A673 (cell line): ENCODE results near the gene BABAM2. TPM values are rescaled to one million over a fixed set of nuclear protein-coding genes. Genes with fewer than 3 reads are reported as not detected.

Source experiments
- BruUV-seq: library from RNA; stranded (reverse); fragments of 400-500 nt; replicated peaks from 2 replicates; lab custom pipeline; 2021; lab: Mats Ljungman, UMichigan
- CTCF ChIA-PET: fragments of 300-600 bp; sonication (Branson Sonifier 250); formaldehyde crosslinking; loops from one replicate; lab custom pipeline; 2022; ENCODE audit warnings: antibody characterized with exemption; lab: Charles Lee
- POLR2A ChIA-PET: fragments of 300-600 bp; sonication (Branson Sonifier 250); formaldehyde crosslinking; loops from one replicate; lab custom pipeline; 2022; ENCODE audit warnings: antibody characterized with exemption; ENCODE audit not compliant: low non-redundant PET; lab: Charles Lee
- DNase-seq: peaks from one replicate; pipeline ENCODE4 v3.0.0-alpha.2; 2015; ENCODE audit warnings: low spot score
- H3K27ac ChIP-seq: fragments of 200-600 bp; sonication (generic); 2 replicates; pipeline ENCODE4 v1.5.1; 2016; ENCODE audit warnings: mixed run types, low read depth, mild to moderate bottlenecking, mixed read lengths, antibody characterized with exemption, low read length; ENCODE audit not compliant: poor library complexity, severe bottlenecking
- H3K27me3 ChIP-seq: fragments of 200-600 bp; sonication (generic); replicated peaks from 2 replicates; pipeline ENCODE4 v1.6.1; 2017; ENCODE audit warnings: mixed run types, low read depth, mild to moderate bottlenecking, mixed read lengths, antibody characterized with exemption, low read length; ENCODE audit not compliant: insufficient read depth, poor library complexity
- H3K36me3 ChIP-seq: fragments of 200-600 bp; sonication (generic); 2 replicates; pipeline ENCODE4 v1.6.1; 2016; ENCODE audit warnings: mixed run types, mild to moderate bottlenecking, mixed read lengths, antibody characterized with exemption, low read length; ENCODE audit not compliant: insufficient read depth, poor library complexity, severe bottlenecking
- H3K4me1 ChIP-seq: fragments of 200-600 bp; sonication (generic); 2 replicates; pipeline ENCODE4 v1.6.1; 2017; ENCODE audit warnings: mixed run types, mild to moderate bottlenecking, mixed read lengths, antibody characterized with exemption, low read length; ENCODE audit not compliant: insufficient read depth, poor library complexity, severe bottlenecking
- H3K4me3 ChIP-seq: fragments of 200-600 bp; sonication (generic); 2 replicates; pipeline ENCODE4 v1.5.1; 2016; ENCODE audit warnings: low read depth, mixed run types, mild to moderate bottlenecking, mixed read lengths, low read length; ENCODE audit not compliant: poor library complexity, severe bottlenecking
- H3K9me3 ChIP-seq: fragments of 200-600 bp; sonication (generic); 2 replicates; pipeline ENCODE4 v1.6.1; 2016; ENCODE audit warnings: mixed run types, low read depth, mild to moderate bottlenecking, mixed read lengths, antibody characterized with exemption, low read length; ENCODE audit not compliant: poor library complexity, severe bottlenecking
- EZH2 ChIP-seq: fragments of 200-600 bp; sonication (generic); IDR thresholded peaks from 2 replicates; pipeline ENCODE4 v1.6.1; 2017; ENCODE audit warnings: borderline replicate concordance, low read depth, mild to moderate bottlenecking, mixed read lengths, antibody characterized with exemption, low read length; ENCODE audit not compliant: poor library complexity, severe bottlenecking
- intact Hi-C: fragments of 100-400 bp; cut with micrococcal nuclease; formaldehyde crosslinking; loops from one replicate; pipeline ENCODE4 v1.10.0; 2022; ENCODE audit not compliant: unreplicated experiment
- total RNA-seq: library from RNA; stranded (reverse); gene quantifications from 2 replicates; pipeline ENCODE4 v1.2.3, GENCODE V29; 2021
- TF ChIP-seq, protein P1 (sequence below): fragments of 300-800, 200-600 bp; sonication (generic); conservative IDR thresholded peaks from 2 replicates; pipeline ENCODE4 v1.5.1; 2017; ENCODE audit warnings: low read depth, mild to moderate bottlenecking, antibody characterized with exemption, low read length, moderate library complexity, mixed read lengths

The BABAM2 gene
- total RNA-seq, 1 experiment from 2014 or later = 21.8 TPM

DNA sequence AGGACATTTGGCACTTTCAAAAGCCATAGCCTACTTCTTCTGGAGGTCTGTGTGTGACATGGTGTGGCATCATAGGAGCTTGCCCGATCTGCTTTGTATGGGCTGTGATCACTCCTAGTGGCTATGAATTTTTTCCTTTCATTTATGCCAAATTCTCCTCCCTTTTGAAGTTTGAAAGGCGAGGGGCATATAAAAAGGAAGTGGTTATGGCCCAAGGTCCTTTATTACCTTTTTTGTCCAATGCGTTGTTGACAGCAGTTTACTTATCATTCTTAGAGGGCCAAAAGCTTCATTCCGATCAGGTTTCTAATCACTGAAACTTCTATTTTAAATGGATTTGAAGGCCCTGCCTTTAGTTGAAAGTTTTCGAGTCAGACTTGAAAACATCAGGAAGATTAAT is 277.8 kb downstream of the BABAM2 start:
- H3K27me3 ChIP-seq = no peaks in the 10 kb centered on the region
- no peaks in the 10 kb centered on the region for H3K36me3 ChIP-seq
- TF ChIP-seq, protein P1, sequence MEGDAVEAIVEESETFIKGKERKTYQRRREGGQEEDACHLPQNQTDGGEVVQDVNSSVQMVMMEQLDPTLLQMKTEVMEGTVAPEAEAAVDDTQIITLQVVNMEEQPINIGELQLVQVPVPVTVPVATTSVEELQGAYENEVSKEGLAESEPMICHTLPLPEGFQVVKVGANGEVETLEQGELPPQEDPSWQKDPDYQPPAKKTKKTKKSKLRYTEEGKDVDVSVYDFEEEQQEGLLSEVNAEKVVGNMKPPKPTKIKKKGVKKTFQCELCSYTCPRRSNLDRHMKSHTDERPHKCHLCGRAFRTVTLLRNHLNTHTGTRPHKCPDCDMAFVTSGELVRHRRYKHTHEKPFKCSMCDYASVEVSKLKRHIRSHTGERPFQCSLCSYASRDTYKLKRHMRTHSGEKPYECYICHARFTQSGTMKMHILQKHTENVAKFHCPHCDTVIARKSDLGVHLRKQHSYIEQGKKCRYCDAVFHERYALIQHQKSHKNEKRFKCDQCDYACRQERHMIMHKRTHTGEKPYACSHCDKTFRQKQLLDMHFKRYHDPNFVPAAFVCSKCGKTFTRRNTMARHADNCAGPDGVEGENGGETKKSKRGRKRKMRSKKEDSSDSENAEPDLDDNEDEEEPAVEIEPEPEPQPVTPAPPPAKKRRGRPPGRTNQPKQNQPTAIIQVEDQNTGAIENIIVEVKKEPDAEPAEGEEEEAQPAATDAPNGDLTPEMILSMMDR = 0 out of 2 replicates have a peak, but pooled peaks have one; percentile 10
- TF ChIP-seq EZH2 = no peak
- no TSS peak for BruUV-seq
- no peaks in the 10 kb centered on the region for H3K9me3 ChIP-seq
- no peak overlapping the region for H3K27ac ChIP-seq
- ChIA-PET POLR2A (no interaction called here), CTCF (no interaction called here)
- intact Hi-C loops = no loop called here
- no peak for DNase-seq
- H3K4me3 ChIP-seq = no peak overlapping the region
- H3K4me1 ChIP-seq = no peaks in the 10 kb centered on the region

DNA sequence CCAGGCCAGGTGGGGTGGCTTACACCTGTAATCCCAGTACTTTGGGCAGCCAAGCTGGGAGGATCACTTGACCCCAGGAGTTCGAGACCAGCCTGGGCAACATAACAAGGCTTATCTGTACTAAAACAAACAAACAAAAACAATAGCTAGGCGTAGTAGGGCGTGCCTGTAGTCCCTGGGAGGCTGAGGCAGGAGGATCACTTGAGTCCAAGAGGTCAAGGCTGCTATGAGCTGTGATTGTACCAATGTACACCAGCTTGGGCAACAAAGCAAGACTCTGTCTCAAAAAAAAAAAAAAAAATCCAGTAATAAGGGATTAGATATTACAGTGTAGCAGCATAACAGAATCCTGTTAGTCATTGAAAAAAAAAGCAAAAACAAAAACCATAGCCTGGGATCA is 279.0 kb downstream of the BABAM2 start:
- CTCF ChIA-PET = no interaction called here
- no peaks in the 10 kb centered on the region for H3K4me1 ChIP-seq
- POLR2A ChIA-PET = no interaction called here

DNA sequence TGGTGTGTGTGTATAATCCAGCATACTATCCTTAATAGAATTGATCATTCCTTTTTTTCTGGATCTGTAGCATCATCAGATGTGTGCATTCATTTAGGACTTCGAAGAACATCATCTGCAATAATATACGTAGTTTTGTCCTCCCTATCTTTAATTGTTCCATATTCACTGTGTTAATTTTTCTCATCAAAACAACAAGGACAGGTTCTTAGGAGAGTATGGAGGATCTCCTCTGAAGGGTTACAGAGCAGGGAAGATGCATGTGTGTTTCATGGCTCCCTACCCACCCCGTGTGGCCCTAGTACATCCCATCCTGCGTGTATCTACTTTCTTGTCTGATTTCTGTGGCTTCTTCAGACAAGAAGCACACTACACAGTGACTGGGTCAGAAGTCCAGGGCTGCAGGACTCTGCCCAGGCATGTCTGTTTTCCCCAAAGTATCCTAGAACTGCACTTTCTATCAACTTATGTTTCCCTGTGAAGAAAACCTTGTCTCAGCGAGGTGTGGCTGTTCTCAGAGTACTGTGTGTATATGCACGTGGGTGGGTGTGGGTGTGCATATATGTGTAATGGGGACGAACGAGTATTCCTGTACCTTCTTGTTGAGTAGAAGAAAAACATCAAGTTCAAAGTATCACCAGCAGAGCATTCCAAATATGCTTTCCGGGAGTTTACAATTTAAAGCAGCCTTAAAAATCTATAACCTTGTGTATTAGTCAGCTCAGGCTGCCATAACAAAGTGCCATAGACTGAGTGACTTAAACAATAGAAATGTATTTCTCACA is 281.8 kb downstream of the BABAM2 start:
- intact Hi-C loops = no loop called here
- H3K9me3 ChIP-seq = peaks cover 9% of the 10 kb centered on the region
- ChIA-PET CTCF (no interaction called here), POLR2A (no interaction called here)
- no peak overlapping the region for H3K4me3 ChIP-seq
- H3K4me1 ChIP-seq = no peaks in the 10 kb centered on the region
- no peak for TF ChIP-seq EZH2
- TF ChIP-seq, protein P1 = no peak
- no peaks in the 10 kb centered on the region for H3K36me3 ChIP-seq
- no peak for DNase-seq
- H3K27ac ChIP-seq = no peak overlapping the region
- no TSS peak for BruUV-seq
- no peaks in the 10 kb centered on the region for H3K27me3 ChIP-seq

More for the DNA sequence above, 279.0 kb downstream of the BABAM2 start:
- TF ChIP-seq EZH2 = no peak
- TF ChIP-seq, protein P1 = no peak
- Histone ChIP-seq H3K9me3 (no peaks in the 10 kb centered on the region), H3K4me3 (no peak overlapping the region), H3K27me3 (no peaks in the 10 kb centered on the region), H3K36me3 (no peaks in the 10 kb centered on the region), H3K27ac (no peak overlapping the region)
- no peak for DNase-seq
- intact Hi-C loops = no loop called here
- no TSS peak for BruUV-seq
